ENCODE measurements around the gene KIAA1671. TPM values are rescaled to one million over a fixed set of nuclear protein-coding genes. Genes with fewer than 3 reads are reported as not detected.

KIAA1671 gene
- total RNA-seq, 1 donor from 2014 or later: 11.4 TPM

GRCh38 chr22:25120093-25120561, 167.6 kb downstream of the KIAA1671 start:
- peaks cover 3% of the 10 kb centered on the region for H3K9me3 Mint-ChIP-seq
- no peak overlapping the region for H3K27ac Mint-ChIP-seq
- H3K36me3 Mint-ChIP-seq (ENCODE audit: low read depth): peaks cover 22% of the 10 kb centered on the region
- intact Hi-C loops (cut with micrococcal nuclease): no loop called here
- DNase-seq: no peak
- H3K4me3 Mint-ChIP-seq: no peak overlapping the region
- no peaks in the 10 kb centered on the region for H3K27me3 Mint-ChIP-seq
- no peaks in the 10 kb centered on the region for H3K4me1 Mint-ChIP-seq

GRCh38 chr22:25120761-25121212, 168.3 kb downstream of the KIAA1671 start:
- Mint-ChIP-seq H3K27ac (no peak overlapping the region), H3K9me3 (peaks cover 3% of the 10 kb centered on the region), H3K4me1 (no peaks in the 10 kb centered on the region), H3K27me3 (no peaks in the 10 kb centered on the region), H3K36me3 (ENCODE audit: low read depth) (peaks cover 22% of the 10 kb centered on the region), H3K4me3 (no peak overlapping the region)
- no peak for DNase-seq
- intact Hi-C loops (cut with micrococcal nuclease): no loop called here

GRCh38 chr22:25122136-25122764, 169.7 kb downstream of the KIAA1671 start:
- H3K27ac Mint-ChIP-seq: no peak overlapping the region
- no peak for DNase-seq
- intact Hi-C loops (cut with micrococcal nuclease): no loop called here
- no peaks in the 10 kb centered on the region for H3K27me3 Mint-ChIP-seq
- H3K36me3 Mint-ChIP-seq (ENCODE audit: low read depth): peaks cover 22% of the 10 kb centered on the region
- no peak overlapping the region for H3K4me3 Mint-ChIP-seq
- peaks cover 3% of the 10 kb centered on the region for H3K9me3 Mint-ChIP-seq
- H3K4me1 Mint-ChIP-seq: no peaks in the 10 kb centered on the region

GRCh38 chr22:25123677-25124076, 171.2 kb downstream of the KIAA1671 start:
- H3K27me3 Mint-ChIP-seq: no peaks in the 10 kb centered on the region
- peaks cover 18% of the 10 kb centered on the region for H3K36me3 Mint-ChIP-seq (ENCODE audit: low read depth)
- H3K4me1 Mint-ChIP-seq: no peaks in the 10 kb centered on the region
- no peak overlapping the region for H3K27ac Mint-ChIP-seq
- H3K9me3 Mint-ChIP-seq: peaks cover 3% of the 10 kb centered on the region
- intact Hi-C loops (cut with micrococcal nuclease): no loop called here
- H3K4me3 Mint-ChIP-seq: no peak overlapping the region
- DNase-seq: no peak

- Mint-ChIP-seq H3K27ac (no peak overlapping the region), H3K36me3 (ENCODE audit: low read depth) (peaks cover 16% of the 10 kb centered on the region), H3K4me1 (no peaks in the 10 kb centered on the region), H3K9me3 (peaks cover 3% of the 10 kb centered on the region), H3K4me3 (no peak overlapping the region), H3K27me3 (no peaks in the 10 kb centered on the region)
- intact Hi-C loops (cut with micrococcal nuclease): no loop called here
- no peak for DNase-seq
Measured at GRCh38 chr22:25125693-25126357, 173.3 kb downstream of the KIAA1671 start.

GRCh38 chr22:25126510-25126909, 174.0 kb downstream of the KIAA1671 start:
- no peak overlapping the region for H3K27ac Mint-ChIP-seq
- H3K4me1 Mint-ChIP-seq: no peaks in the 10 kb centered on the region
- intact Hi-C loops (cut with micrococcal nuclease): no loop called here
- no peaks in the 10 kb centered on the region for H3K27me3 Mint-ChIP-seq
- H3K36me3 Mint-ChIP-seq (ENCODE audit: low read depth): peaks cover 14% of the 10 kb centered on the region
- H3K4me3 Mint-ChIP-seq: no peak overlapping the region
- DNase-seq: no peak
- peaks cover 3% of the 10 kb centered on the region for H3K9me3 Mint-ChIP-seq

- DNase-seq: no peak
- Mint-ChIP-seq H3K9me3 (peaks cover 3% of the 10 kb centered on the region), H3K27ac (no peak overlapping the region), H3K27me3 (no peaks in the 10 kb centered on the region), H3K36me3 (ENCODE audit: low read depth) (peaks cover 11% of the 10 kb centered on the region), H3K4me1 (no peaks in the 10 kb centered on the region), H3K4me3 (no peak overlapping the region)
- intact Hi-C loops (cut with micrococcal nuclease): no loop called here
Measured at GRCh38 chr22:25127318-25127717, 174.8 kb downstream of the KIAA1671 start.

- DNase-seq: no peak
- Mint-ChIP-seq H3K4me1 (peaks cover 4% of the 10 kb centered on the region), H3K4me3 (no peak overlapping the region), H3K27me3 (no peaks in the 10 kb centered on the region), H3K36me3 (ENCODE audit: low read depth) (no peaks in the 10 kb centered on the region), H3K27ac (no peak overlapping the region), H3K9me3 (no peaks in the 10 kb centered on the region)
- intact Hi-C loops (cut with micrococcal nuclease): no loop called here
Measured at GRCh38 chr22:25130462-25130861, 177.9 kb downstream of the KIAA1671 start.

- intact Hi-C loops (cut with micrococcal nuclease): no loop called here
- Mint-ChIP-seq H3K27ac (no peak overlapping the region), H3K36me3 (ENCODE audit: low read depth) (peaks cover 2% of the 10 kb centered on the region), H3K27me3 (no peaks in the 10 kb centered on the region), H3K4me1 (peaks cover 4% of the 10 kb centered on the region), H3K4me3 (no peak overlapping the region), H3K9me3 (no peaks in the 10 kb centered on the region)
- DNase-seq: no peak
Measured at GRCh38 chr22:25131198-25131887, 178.8 kb downstream of the KIAA1671 start.

GRCh38 chr22:25134028-25134427, 181.5 kb downstream of the KIAA1671 start:
- H3K27me3 Mint-ChIP-seq: no peaks in the 10 kb centered on the region
- H3K9me3 Mint-ChIP-seq: no peaks in the 10 kb centered on the region
- peaks cover 18% of the 10 kb centered on the region for H3K36me3 Mint-ChIP-seq (ENCODE audit: low read depth)
- no peak overlapping the region for H3K27ac Mint-ChIP-seq
- H3K4me1 Mint-ChIP-seq: peaks cover 4% of the 10 kb centered on the region
- no peak for DNase-seq
- H3K4me3 Mint-ChIP-seq: no peak overlapping the region
- intact Hi-C loops (cut with micrococcal nuclease): no loop called here

- H3K4me1 Mint-ChIP-seq: peaks cover 4% of the 10 kb centered on the region
- H3K4me3 Mint-ChIP-seq: no peak overlapping the region
- H3K9me3 Mint-ChIP-seq: no peaks in the 10 kb centered on the region
- no peak for DNase-seq
- H3K36me3 Mint-ChIP-seq (ENCODE audit: low read depth): peaks cover 18% of the 10 kb centered on the region
- no peaks in the 10 kb centered on the region for H3K27me3 Mint-ChIP-seq
- intact Hi-C loops (cut with micrococcal nuclease): no loop called here
- H3K27ac Mint-ChIP-seq: no peak overlapping the region
Measured at GRCh38 chr22:25134451-25134850, 181.9 kb downstream of the KIAA1671 start.

- Mint-ChIP-seq H3K27me3 (no peaks in the 10 kb centered on the region), H3K9me3 (no peaks in the 10 kb centered on the region), H3K4me3 (no peak overlapping the region), H3K4me1 (peaks cover 4% of the 10 kb centered on the region), H3K36me3 (ENCODE audit: low read depth) (peaks cover 18% of the 10 kb centered on the region), H3K27ac (no peak overlapping the region)
- no peak for DNase-seq
- intact Hi-C loops (cut with micrococcal nuclease): no loop called here
Measured at GRCh38 chr22:25136953-25137576, 184.5 kb downstream of the KIAA1671 start.

GRCh38 chr22:25137577-25138525, 185.3 kb downstream of the KIAA1671 start:
- peaks cover 18% of the 10 kb centered on the region for H3K36me3 Mint-ChIP-seq (ENCODE audit: low read depth)
- intact Hi-C loops (cut with micrococcal nuclease): no loop called here
- no peak overlapping the region for H3K4me3 Mint-ChIP-seq
- no peaks in the 10 kb centered on the region for H3K27me3 Mint-ChIP-seq
- H3K9me3 Mint-ChIP-seq: no peaks in the 10 kb centered on the region
- H3K27ac Mint-ChIP-seq: no peak overlapping the region
- H3K4me1 Mint-ChIP-seq: peaks cover 4% of the 10 kb centered on the region
- DNase-seq: no peak

Data from activated CD4-positive, alpha-beta T cell treated with anti-CD3 and anti-CD28 coated beads, Interleukin-2, amount 10 ng/mL, durations not matched to agents 24 days and 14 days (primary cell).